DMS53 treated with DMSO at 0.1 percent for 48 hours (cell line): ENCODE data around the gene ANO9.

Experiments used
- DNase-seq: peaks from one replicate; lab custom pipeline; 2025; ENCODE audit not compliant: unreplicated experiment; lab: John Stamatoyannopoulos, UW

Gene ANO9

GRCh38 chr11:441418-442274 is at the start of gene ANO9:
Gene ANO9, minus strand, starts transcription at chr11:442011. Its CDS starts 85 bp downstream, at chr11:441926.
- DNase-seq: peak; percentile 87

GRCh38 chr11:491358-491757 is 49.5 kb upstream of the ANO9 start:
- no peak for DNase-seq

- DNase-seq: no peak
These were observed 49.1 kb upstream of the ANO9 start for GRCh38 chr11:490930-491260.

- no peak for DNase-seq
These were observed 48.5 kb upstream of the ANO9 start for GRCh38 chr11:490186-490929.

GRCh38 chr11:489610-490185 is 47.9 kb upstream of the ANO9 start:
- DNase-seq: no peak

- DNase-seq: no peak
These were observed 47.2 kb upstream of the ANO9 start for GRCh38 chr11:488992-489391.

- no peak for DNase-seq
These were observed 46.8 kb upstream of the ANO9 start for GRCh38 chr11:488579-488978.

GRCh38 chr11:488062-488461 is 46.3 kb upstream of the ANO9 start:
- DNase-seq: no peak

- no peak for DNase-seq
These were observed 45.8 kb upstream of the ANO9 start for GRCh38 chr11:487571-488021.

- DNase-seq: no peak
These were observed 44.4 kb upstream of the ANO9 start for GRCh38 chr11:486189-486588.

GRCh38 chr11:484616-485015 is 42.8 kb upstream of the ANO9 start:
- DNase-seq: no peak

GRCh38 chr11:479311-479710 is 37.5 kb upstream of the ANO9 start:
- DNase-seq: no peak

GRCh38 chr11:477052-477715 is 35.4 kb upstream of the ANO9 start:
- DNase-seq: no peak

GRCh38 chr11:476416-476815 is 34.6 kb upstream of the ANO9 start:
- no peak for DNase-seq

GRCh38 chr11:475941-476340 is 34.1 kb upstream of the ANO9 start:
- no peak for DNase-seq

GRCh38 chr11:474914-475506 is 33.2 kb upstream of the ANO9 start:
- no peak for DNase-seq

GRCh38 chr11:473962-474785 is 32.4 kb upstream of the ANO9 start:
- DNase-seq: no peak

- DNase-seq: no peak
These were observed 31.6 kb upstream of the ANO9 start for GRCh38 chr11:473415-473814.

GRCh38 chr11:472816-473215 is 31.0 kb upstream of the ANO9 start:
- no peak for DNase-seq

- no peak for DNase-seq
These were observed 30.5 kb upstream of the ANO9 start for GRCh38 chr11:472272-472671.
